GM12891 (cell line): Measurements from ENCODE around the gene DHTKD1.

Experiments used
- POLR2A ChIP-seq: IDR thresholded peaks from 2 replicates; pipeline ENCODE4 v1.6.1; 2011; ENCODE audit warnings: low read depth, low read length, control low read depth
- POLR2AphosphoS5 ChIP-seq: IDR thresholded peaks from 2 replicates; pipeline ENCODE4 v1.6.1; 2011; ENCODE audit warnings: low read depth, low read length, control low read depth
- TAF1 ChIP-seq: IDR thresholded peaks from 2 replicates; pipeline ENCODE4 v1.6.1; 2011; ENCODE audit warnings: low read depth, low read length, control low read depth

- TF ChIP-seq POLR2AphosphoS5: no peak
- no peak for TF ChIP-seq POLR2A
- no peak for TF ChIP-seq TAF1
Observed at GRCh38 chr10:12022580-12023257, 46.0 kb upstream of the DHTKD1 start.
